ENCODE results near the gene RNF103. TPM values are rescaled to one million over a fixed set of nuclear protein-coding genes. Genes with fewer than 3 reads are reported as not detected.

Gene RNF103
- total and polyA plus RNA-seq, 2 of the 8 experiments (the other 6 are each of a cell fraction or from before 2014, with no cell fraction given), result 3.3 to 7.4 TPM

DNA sequence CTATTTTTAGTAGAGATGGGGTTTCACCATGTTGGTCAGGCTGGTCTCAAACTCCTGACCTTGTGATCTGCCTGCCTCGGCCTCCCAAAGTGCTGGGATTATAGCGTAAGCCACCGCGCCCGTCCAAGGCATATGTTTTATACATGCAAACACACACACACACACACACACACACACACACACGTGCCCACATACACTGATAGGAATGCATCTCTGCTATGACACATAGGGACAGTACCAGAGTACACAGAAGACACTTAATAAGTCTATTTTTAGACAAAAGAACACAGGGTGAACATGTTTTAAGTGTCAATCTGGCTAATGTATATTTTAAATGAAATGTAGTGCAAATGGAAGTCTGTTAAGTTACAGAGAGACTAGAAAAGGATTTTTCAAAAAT is 10.7 kb upstream of the RNF103 start:
- H2BK15ac ChIP-seq (ENCODE audit: low read length), result no peak overlapping the region
- H4K91ac ChIP-seq (replicated peaks; ENCODE audit: insufficient read length, low read length), result no peak overlapping the region
- H4K8ac ChIP-seq (ENCODE audit: extremely low read depth, insufficient read depth, low read length), result no peak overlapping the region
- H3K79me1 ChIP-seq (ENCODE audit: low read depth, low read length), result no peaks in the 10 kb centered on the region
- no peaks in the 10 kb centered on the region for H3K36me3 ChIP-seq (ENCODE audit: control insufficient read depth in 2 of 4, insufficient read depth in 4 of 4, low read length in 3 of 4)
- H3K9me3 ChIP-seq (ENCODE audit: insufficient read depth in 2 of 2, low read depth in 1 of 2, low read length in 1 of 2), result no peaks in the 10 kb centered on the region
- H3K4me1 ChIP-seq (replicated peaks in 1 of 4; ENCODE audit: control insufficient read depth in 3 of 4, insufficient read depth in 4 of 4, low read length in 3 of 4), result peaks cover 0 to 5% (median 0%) of the 10 kb centered on the region in 4 experiments; a peak in 1 of 7 replicates
- 88% methylated on average over 6 of the region's 6 CpGs; no CpG with 5 or more reads in 1 of the 2 experiments for WGBS, 2 experiments (ENCODE audit: extremely low coverage in 1 of 2, insufficient coverage in 1 of 2, insufficient read length in 1 of 2, insufficient replicate concordance in 2 of 2, low coverage in 1 of 2, low lambda C conversion rate in 2 of 2, missing lambda C conversion rate in 1 of 2)
- POLR2A ChIA-PET (ENCODE audit: partially characterized antibody), result no interaction called here
- H3K18ac ChIP-seq (ENCODE audit: extremely low read depth, low read length), result no peak overlapping the region
- no peak overlapping the region for H3K14ac ChIP-seq (ENCODE audit: insufficient read length)
- H3K27me3 ChIP-seq (replicated peaks in 1 of 4; ENCODE audit: control insufficient read depth in 3 of 4, extremely low read depth in 1 of 4, insufficient read depth in 3 of 4, low read length in 3 of 4), result no peaks in the 10 kb centered on the region
- H2BK12ac ChIP-seq (ENCODE audit: low read depth, low read length), result no peak overlapping the region
- DNase-seq (ENCODE audit: low read depth in 1 of 2, low spot score in 2 of 2) (no peak), FAIRE-seq (no peak)
- H3K23me2 ChIP-seq (ENCODE audit: low read depth, low read length), result no peaks in the 10 kb centered on the region
- H2BK5ac ChIP-seq (ENCODE audit: low read depth, low read length), result no peak overlapping the region
- no peak overlapping the region for H2BK120ac ChIP-seq (replicated peaks; ENCODE audit: low read depth, low read length)
- H2BK20ac ChIP-seq (ENCODE audit: low read length), result no peak overlapping the region
- H3K23ac ChIP-seq (ENCODE audit: insufficient read length), result no peak overlapping the region
- no peak overlapping the region for H3K4me2 ChIP-seq (ENCODE audit: insufficient read depth in 1 of 2, low read depth in 2 of 2, low read length in 2 of 2)
- H2AFZ ChIP-seq (ENCODE audit: low read length), result no peak overlapping the region
- H4K20me1 ChIP-seq (replicated peaks in 1 of 2; ENCODE audit: control insufficient read depth in 1 of 2, insufficient read depth in 2 of 2, low read length in 2 of 2), result no peaks in the 10 kb centered on the region
- CTCF ChIA-PET (ENCODE audit: partially characterized antibody), result no interaction called here
- no peak overlapping the region for H3K4ac ChIP-seq (replicated peaks; ENCODE audit: insufficient read length, low read depth, low read length)
- H4K5ac ChIP-seq (ENCODE audit: insufficient read length, low read depth, low read length), result no peak overlapping the region
- no peak overlapping the region for H3K56ac ChIP-seq (replicated peaks; ENCODE audit: insufficient read length, low read depth, low read length)
- no peak overlapping the region for H3K9ac ChIP-seq (replicated peaks in 1 of 4; ENCODE audit: extremely low read depth in 1 of 4, low read depth in 3 of 4, low read length in 3 of 4)
- H3K4me3 ChIP-seq (ENCODE audit: extremely low read depth in 1 of 4, insufficient read depth in 2 of 4, low read depth in 3 of 4, low read length in 4 of 4), result no peak overlapping the region
- no peaks in the 10 kb centered on the region for H3K79me2 ChIP-seq (ENCODE audit: control insufficient read depth in 1 of 2, insufficient read depth in 2 of 2, low read length in 2 of 2)
- H3K27ac ChIP-seq (ENCODE audit: low read depth, low read length), result no peak overlapping the region
- H2AK5ac ChIP-seq (ENCODE audit: low read depth, low read length), result no peak overlapping the region
- TF ChIP-seq MAX (IDR thresholded peaks at IDR 0.05) (no peak), BRCA1 (IDR thresholded peaks at IDR 0.05; ENCODE audit: low read depth, low read length) (no peak), CEBPB (IDR thresholded peaks at IDR 0.05; ENCODE audit: low read depth, low read length) (no peak), JUND (IDR thresholded peaks at IDR 0.05; ENCODE audit: low read length) (no peak), GTF2F1 (IDR thresholded peaks at IDR 0.05; ENCODE audit: borderline replicate concordance, low read depth, low read length) (no peak), CBX8 (IDR thresholded peaks at IDR 0.05; ENCODE audit: borderline replicate concordance, low read depth, low read length) (no peak), NANOG (IDR thresholded peaks at IDR 0.05; ENCODE audit: insufficient read depth, low read depth, low read length, poor library complexity, severe bottlenecking) (no peak), HDAC2 (IDR thresholded peaks at IDR 0.05; ENCODE audit: borderline replicate concordance in 1 of 2, low read depth in 2 of 2, low read length in 2 of 2) (no peak), SRF (IDR thresholded peaks at IDR 0.05; ENCODE audit: low read depth, low read length) (no peak), ASH2L (IDR thresholded peaks at IDR 0.05; ENCODE audit: low read length) (no peak), SUZ12 (IDR thresholded peaks at IDR 0.05; ENCODE audit: low read length) (no peak), EGR1 (IDR thresholded peaks at IDR 0.05; ENCODE audit: borderline replicate concordance, low read depth, low read length) (no peak), SIN3A (conservative IDR thresholded peaks at IDR 0.05 in 1 of 2, IDR thresholded peaks at IDR 0.05 in 1 of 2; ENCODE audit: low read depth in 1 of 2, low read length in 2 of 2) (no peak), POLR2A (IDR thresholded peaks at IDR 0.05; ENCODE audit: control extremely low read depth in 1 of 2, low read depth in 2 of 2, low read length in 2 of 2) (no peak), RNF2 (IDR thresholded peaks at IDR 0.05; ENCODE audit: borderline replicate concordance, low read depth, low read length, missing control alignments, poor library complexity, severe bottlenecking) (no peak)

Measured in H1 (cell line).